Lower lobe of right lung (tissue), 2 donors: ENCODE results near the gene ITGA7. TPM values are rescaled to one million over a fixed set of nuclear protein-coding genes. Genes with fewer than 3 reads are reported as not detected.

Experiments used
- ATAC-seq, 2 donors: fragments of 200-7000 bp; cut with Tn5 transposase; one replicate each; pipeline ENCODE4 v1.9.1; 2020 to 2022; ENCODE audit warnings: mild to moderate bottlenecking in 2 of 2, moderate library complexity in 2 of 2
- DNase-seq: peaks from one replicate; pipeline ENCODE4 v3.0.0-alpha.2; 2020
- H3K27ac ChIP-seq: fragments of 200-600 bp; one replicate; pipeline ENCODE4 v1.8.0; 2022
- H3K27me3 ChIP-seq: fragments of 200-600 bp; one replicate; pipeline ENCODE4 v1.8.0; 2022; ENCODE audit warnings: low read depth
- H3K36me3 ChIP-seq: fragments of 200-600 bp; one replicate; pipeline ENCODE4 v1.8.0; 2022; ENCODE audit warnings: mild to moderate bottlenecking
- H3K4me1 ChIP-seq: fragments of 200-600 bp; one replicate; pipeline ENCODE4 v1.8.0; 2022
- H3K4me3 ChIP-seq: fragments of 200-600 bp; one replicate; pipeline ENCODE4 v1.8.0; 2022; ENCODE audit warnings: mild to moderate bottlenecking
- H3K9me3 ChIP-seq: fragments of 200-600 bp; one replicate; pipeline ENCODE4 v1.8.0; 2022
- CTCF ChIP-seq: fragments of 200-600 bp; IDR thresholded peaks from one replicate; pipeline ENCODE4 v1.8.0; 2022; ENCODE audit warnings: antibody characterized with exemption, mild to moderate bottlenecking
- intact Hi-C: fragments of 100-400 bp; cut with DNase I; formaldehyde crosslinking; loops from one replicate; pipeline ENCODE4 v1.11.0; 2022
- total RNA-seq: library from RNA; stranded (reverse); fragmentation: NEBNext Ultra II Directional; extraction: Animal tissue kit (Norgen Biotek cat#: 25700); gene quantifications from one replicate; pipeline ENCODE4 v1.2.1, GENCODE V29; 2021
- donor health status: DM: no; HTN: yes; CAD: no; lungs with severe emphysema.

The ITGA7 gene
- total RNA-seq, 1 donor from 2014 or later, result 17.5 TPM

- ATAC-seq (peak in 1 of 2 donors; percentile 8), DNase-seq (no peak)
- intact Hi-C loops, result no loop called here
- no peaks in the 10 kb centered on the region for H3K4me1 ChIP-seq
- TF ChIP-seq CTCF, result no peak
- H3K27ac ChIP-seq, result no peak overlapping the region
- H3K9me3 ChIP-seq, result no peaks in the 10 kb centered on the region
- H3K27me3 ChIP-seq, result no peaks in the 10 kb centered on the region
- H3K36me3 ChIP-seq, result no peaks in the 10 kb centered on the region
- no peak overlapping the region for H3K4me3 ChIP-seq
These were observed 32.0 kb downstream of the ITGA7 start for GRCh38 chr12:55675666-55676065.

DNA sequence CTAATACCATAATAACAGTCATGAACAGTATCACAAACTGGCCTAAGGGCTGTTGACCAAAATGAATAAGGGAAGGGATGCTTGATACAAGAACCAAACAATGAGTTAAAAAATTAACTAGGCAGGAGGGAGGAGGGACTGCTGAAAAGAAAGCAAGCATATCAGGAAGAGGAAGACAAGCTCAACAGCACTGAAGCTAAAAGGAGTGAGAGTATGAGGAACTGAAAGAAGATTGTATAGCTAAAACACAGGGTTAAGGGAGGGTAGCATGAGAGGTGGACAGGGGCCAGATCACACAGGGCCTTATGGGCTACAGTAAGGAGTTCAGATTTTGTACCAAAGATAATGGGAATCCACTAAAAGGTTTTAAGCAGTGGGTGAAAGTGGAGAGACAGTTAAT is 34.1 kb downstream of the ITGA7 start:
- H3K9me3 ChIP-seq, result no peaks in the 10 kb centered on the region
- H3K27me3 ChIP-seq, result no peaks in the 10 kb centered on the region
- ATAC-seq, result peak; percentile 37 to 63
- no peak for DNase-seq
- no peak for TF ChIP-seq CTCF
- no peak overlapping the region for H3K4me3 ChIP-seq
- no peaks in the 10 kb centered on the region for H3K4me1 ChIP-seq
- H3K36me3 ChIP-seq, result no peaks in the 10 kb centered on the region
- intact Hi-C loops, result no loop called here
- no peak overlapping the region for H3K27ac ChIP-seq

DNA sequence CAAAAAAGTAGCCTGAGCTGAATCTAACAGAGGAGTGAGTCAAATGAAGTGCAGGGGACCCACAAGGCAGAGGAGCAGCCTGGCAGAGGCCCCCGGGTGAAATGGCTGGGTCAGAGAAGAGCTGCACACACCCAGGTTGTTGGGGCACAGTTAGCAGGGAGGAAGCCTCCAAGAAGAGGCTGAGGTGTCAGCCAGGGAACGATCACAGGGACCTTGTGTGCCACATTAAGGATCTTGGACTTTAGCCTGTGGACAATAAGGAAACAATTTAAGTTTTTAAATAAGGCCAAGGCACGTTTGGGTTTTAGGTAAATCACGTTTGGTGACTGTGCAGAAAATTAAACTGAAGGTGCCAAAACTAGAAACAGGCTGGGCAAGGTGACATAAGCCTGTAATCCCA is 36.0 kb downstream of the ITGA7 start:
- no peak overlapping the region for H3K27ac ChIP-seq
- H3K9me3 ChIP-seq, result no peaks in the 10 kb centered on the region
- no peaks in the 10 kb centered on the region for H3K4me1 ChIP-seq
- no peak for TF ChIP-seq CTCF
- H3K27me3 ChIP-seq, result no peaks in the 10 kb centered on the region
- intact Hi-C loops, result no loop called here
- DNase-seq, result no peak
- no peak overlapping the region for H3K4me3 ChIP-seq
- H3K36me3 ChIP-seq, result no peaks in the 10 kb centered on the region
- no peak for ATAC-seq

GRCh38 chr12:55670276-55670675 is 37.4 kb downstream of the ITGA7 start:
- DNase-seq (no peak), ATAC-seq (peak in 1 of 2 donors; percentile 17)
- Histone ChIP-seq H3K36me3 (no peaks in the 10 kb centered on the region), H3K9me3 (no peaks in the 10 kb centered on the region), H3K4me3 (no peak overlapping the region), H3K27ac (no peak overlapping the region), H3K4me1 (no peaks in the 10 kb centered on the region), H3K27me3 (no peaks in the 10 kb centered on the region)
- no peak for TF ChIP-seq CTCF
- intact Hi-C loops, result no loop called here

DNA sequence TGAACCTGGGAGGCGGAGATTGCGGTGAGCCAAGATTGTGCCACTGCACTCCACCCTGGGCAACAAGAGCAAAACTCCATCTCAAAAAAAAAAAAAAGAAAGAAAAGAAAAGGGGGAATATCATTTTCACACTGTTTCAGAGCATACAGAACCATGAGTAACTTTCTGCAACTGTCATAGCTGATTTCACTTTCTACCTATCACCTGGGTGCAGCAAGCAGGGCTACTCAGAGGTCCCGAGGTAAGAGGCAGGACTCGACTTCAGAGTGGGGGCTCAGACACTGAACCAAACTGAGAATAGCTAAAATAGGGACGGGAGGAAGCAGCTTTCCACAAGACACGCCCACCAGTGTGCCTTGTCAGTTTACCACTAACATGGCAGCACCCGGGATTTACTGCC is 41.2 kb downstream of the ITGA7 start:
- Histone ChIP-seq H3K4me3 (no peak overlapping the region), H3K36me3 (no peaks in the 10 kb centered on the region), H3K9me3 (no peaks in the 10 kb centered on the region), H3K4me1 (no peaks in the 10 kb centered on the region), H3K27ac (no peak overlapping the region), H3K27me3 (no peaks in the 10 kb centered on the region)
- intact Hi-C loops, result no loop called here
- DNase-seq (no peak), ATAC-seq (no peak)
- TF ChIP-seq CTCF, result no peak

DNA sequence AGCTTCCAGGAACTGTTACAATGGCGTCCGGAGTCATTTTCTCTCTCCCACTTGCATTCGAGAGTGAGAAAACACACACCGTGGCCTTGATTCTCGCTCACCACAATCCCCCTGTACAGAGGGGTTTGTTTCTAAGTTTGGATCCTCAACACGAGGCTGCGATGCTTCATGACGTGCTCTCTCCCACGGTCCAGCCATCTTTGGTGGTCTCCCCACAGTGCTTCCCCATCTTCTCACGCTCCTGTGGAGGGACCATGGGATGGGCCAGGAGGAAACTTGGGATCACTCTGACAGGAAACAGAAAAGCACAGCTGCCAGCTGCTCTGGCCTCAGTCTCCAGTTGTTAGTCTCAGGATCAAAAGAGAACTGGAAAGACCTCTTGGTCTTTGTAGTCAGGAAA is 42.9 kb downstream of the ITGA7 start:
- H3K4me3 ChIP-seq, result no peak overlapping the region
- no peak for ATAC-seq

More for the DNA sequence above, 42.9 kb downstream of the ITGA7 start:
- Histone ChIP-seq H3K36me3 (no peaks in the 10 kb centered on the region), H3K27me3 (no peaks in the 10 kb centered on the region), H3K27ac (no peak overlapping the region), H3K9me3 (no peaks in the 10 kb centered on the region), H3K4me1 (no peaks in the 10 kb centered on the region)
- DNase-seq, result no peak
- no peak for TF ChIP-seq CTCF
- intact Hi-C loops, result no loop called here
